HepG2 (cell line): ENCODE measurements around the gene CHL1. TPM values are rescaled to one million over a fixed set of nuclear protein-coding genes. Genes with fewer than 3 reads are reported as not detected.

Source experiments
- ATAC-seq: fragments of 200-7000 bp; cut with Tn5 transposase; 3 replicates; pipeline ENCODE4 v1.9.1; 2020; ENCODE audit warnings: mild to moderate bottlenecking, moderate library complexity
- BruUV-seq: library from RNA; stranded (reverse); fragments of 400-500 nt; replicated peaks from 2 replicates; lab custom pipeline; 2021; lab: Mats Ljungman, UMichigan
- CTCF ChIA-PET: fragments of 300-600 bp; formaldehyde crosslinking; extraction: SDS; loops from one replicate; lab custom pipeline; 2021; ENCODE audit warnings: low total read pairs, inconsistent platforms, low intra/inter-chr PET ratio; lab: Yijun Ruan, JAX
- POLR2A ChIA-PET: fragments of 350-600 bp; sonication (Branson Sonifier 250); formaldehyde crosslinking; loops from one replicate; lab custom pipeline; 2020; ENCODE audit warnings: antibody characterized with exemption, inconsistent platforms; lab: Yijun Ruan, JAX
- DNase-seq: peaks from one replicate; pipeline ENCODE4 v3.0.0-alpha.2; 2015; ENCODE audit warnings: low spot score
- FAIRE-seq: peaks from 3 replicates; lab custom pipeline; 2011; peaks lifted over from hg19 to GRCh38; lab: Jason Lieb, UNC
- H2AFZ ChIP-seq: one replicate; pipeline ENCODE4 v1.6.1; 2011; ENCODE audit warnings: low read length, inconsistent platforms
- H3K27ac ChIP-seq: fragments of 300-600 bp; 3 replicates; pipeline ENCODE4 v1.8.0; 2011; ENCODE audit warnings: mixed run types, mild to moderate bottlenecking, mixed read lengths, low read length, inconsistent platforms; ENCODE audit not compliant: insufficient read depth; ENCODE audit errors: extremely low read length
- H3K27me3 ChIP-seq, 2 experiments: fragments of 200-600 bp in 1 of 2; 2 replicates in 1 of 2; 3 replicates in 1 of 2; pipeline versions ENCODE4 v1.6.0 to v1.8.0; 2011; ENCODE audit warnings: low read length in 2 of 2, mild to moderate bottlenecking in 2 of 2, moderate library complexity in 2 of 2, inconsistent platforms in 1 of 2; ENCODE audit not compliant: insufficient read depth in 2 of 2, control insufficient read depth in 1 of 2
- H3K36me3 ChIP-seq, 2 experiments: fragments of 200-600 bp in 1 of 2; replicated peaks in 1 of 2; 2 replicates in 1 of 2; 3 replicates in 1 of 2; pipeline versions ENCODE4 v1.5.1 to v1.8.0; 2011; ENCODE audit warnings: low read length in 2 of 2, inconsistent platforms in 1 of 2; ENCODE audit not compliant: insufficient read depth in 2 of 2, control insufficient read depth in 1 of 2
- H3K4me1 ChIP-seq: 2 replicates; pipeline ENCODE4 v1.5.1; 2012; ENCODE audit warnings: low read length, inconsistent platforms; ENCODE audit not compliant: insufficient read depth
- H3K4me2 ChIP-seq: 2 replicates; pipeline ENCODE4 v1.6.0; 2011; ENCODE audit warnings: low read depth, low read length, inconsistent platforms
- H3K4me3 ChIP-seq, 3 experiments: fragments of 200-600 bp in 1 of 3; sonication (generic), shearing (Covaris generic) in 1 of 3; replicated peaks in 1 of 3; 2 replicates each; pipeline ENCODE4 v1.5.1; 2011 to 2016; ENCODE audit warnings: low read length in 3 of 3, inconsistent platforms in 2 of 3, low read depth in 2 of 3, mild to moderate bottlenecking in 2 of 3, control low read depth in 1 of 3, mixed read lengths in 1 of 3; ENCODE audit not compliant: insufficient read depth in 1 of 3
- H3K79me2 ChIP-seq: one replicate; pipeline ENCODE4 v1.6.1; 2011; ENCODE audit warnings: low read length, inconsistent platforms; ENCODE audit not compliant: insufficient read depth
- H3K9ac ChIP-seq: 2 replicates; pipeline ENCODE4 v1.6.0; 2011; ENCODE audit warnings: mild to moderate bottlenecking, low read depth, low read length, inconsistent platforms; ENCODE audit not compliant: insufficient read depth
- H3K9me3 ChIP-seq: 2 replicates; pipeline ENCODE4 v1.5.1; 2012; ENCODE audit warnings: mild to moderate bottlenecking, low read length
- H4K20me1 ChIP-seq: 2 replicates; pipeline ENCODE4 v1.6.0; 2011; ENCODE audit warnings: inconsistent platforms, mild to moderate bottlenecking, low read length, moderate library complexity; ENCODE audit not compliant: insufficient read depth
- BCL3 ChIP-seq: sonication (generic); formaldehyde crosslinking; IDR thresholded peaks from 2 replicates; pipeline ENCODE4 v1.5.1; 2020; ENCODE audit warnings: mild to moderate bottlenecking, missing genetic modification reagents, moderate library complexity
- FOXM1 ChIP-seq: sonication (generic); formaldehyde crosslinking; IDR thresholded peaks from 2 replicates; pipeline ENCODE4 v1.5.0; 2020; ENCODE audit warnings: missing genetic modification reagents
- KDM2A ChIP-seq: sonication (generic); formaldehyde crosslinking; IDR thresholded peaks from 2 replicates; pipeline ENCODE4 v1.4.0; 2020; ENCODE audit warnings: low read depth, missing genetic modification reagents, borderline replicate concordance
- NONO ChIP-seq, 2 experiments: fragments of 450-650 bp in 1 of 2; sonication (generic) in 1 of 2; formaldehyde crosslinking in 1 of 2; IDR thresholded peaks in 1 of 2; conservative IDR thresholded peaks in 1 of 2; 2 replicates each; pipeline versions ENCODE4 v1.6.1 to v1.8.0; 2017 to 2022; ENCODE audit warnings: mild to moderate bottlenecking in 1 of 2, missing genetic modification reagents in 1 of 2, moderate library complexity in 1 of 2
- NRL ChIP-seq: sonication (generic); formaldehyde crosslinking; IDR thresholded peaks from 2 replicates; pipeline ENCODE4 v1.5.0; 2020; ENCODE audit warnings: missing genetic modification reagents, mild to moderate bottlenecking, moderate library complexity, borderline replicate concordance
- PRDM15 ChIP-seq: sonication (generic); formaldehyde crosslinking; IDR thresholded peaks from 2 replicates; pipeline ENCODE4 v1.4.0; 2020; ENCODE audit warnings: missing genetic modification reagents
- REPIN1 ChIP-seq: sonication (generic); formaldehyde crosslinking; IDR thresholded peaks from 2 replicates; pipeline ENCODE4 v1.8.0; 2022; ENCODE audit warnings: missing genetic modification reagents, low read depth, mild to moderate bottlenecking, borderline replicate concordance
- ZNF331 ChIP-seq: sonication (generic); formaldehyde crosslinking; IDR thresholded peaks from 2 replicates; pipeline ENCODE4 v1.4.0; 2020; ENCODE audit warnings: missing genetic modification reagents
- ZNF543 ChIP-seq: sonication (generic); formaldehyde crosslinking; IDR thresholded peaks from 2 replicates; pipeline ENCODE4 v1.4.0; 2020; ENCODE audit warnings: mild to moderate bottlenecking, missing genetic modification reagents
- ZNF740 ChIP-seq: sonication (generic); formaldehyde crosslinking; IDR thresholded peaks from 2 replicates; pipeline ENCODE4 v1.4.0; 2020; ENCODE audit warnings: missing genetic modification reagents
- ZNF773 ChIP-seq: sonication (generic); formaldehyde crosslinking; IDR thresholded peaks from 2 replicates; pipeline ENCODE4 v1.4.0; 2020; ENCODE audit warnings: missing genetic modification reagents, borderline replicate concordance
- ZNF776 ChIP-seq: sonication (generic); formaldehyde crosslinking; IDR thresholded peaks from 2 replicates; pipeline ENCODE4 v1.4.0; 2020; ENCODE audit warnings: mild to moderate bottlenecking, missing genetic modification reagents
- ZSCAN22 ChIP-seq: sonication (generic); formaldehyde crosslinking; IDR thresholded peaks from 2 replicates; pipeline ENCODE4 v1.4.0; 2020; ENCODE audit warnings: mild to moderate bottlenecking, missing genetic modification reagents
- WGBS: methylation state at CpG from one replicate; pipeline ENCODE4 v1.1.6; 2017; ENCODE audit warnings: low lambda C conversion rate; 5-methylcytosine and 5-hydroxymethylcytosine counted together
- in situ Hi-C: cut with HindIII; loops from 2 replicates; pipeline ENCODE4 v1.10.0; 2017; ENCODE audit warnings: low pct_unique_long_range_greater_than_20kb; ENCODE audit not compliant: extremely low pct_ligation_motif_present
- intact Hi-C: fragments of 100-400 bp; cut with micrococcal nuclease; formaldehyde crosslinking; loops from one replicate; pipeline ENCODE4 v1.10.0; 2022; ENCODE audit not compliant: unreplicated experiment
- polyA plus RNA-seq, 8 experiments: library from polyadenylated mRNA; depleted of rRNA in 3 of 8; stranded (reverse) in 7 of 8; unstranded in 1 of 8; fragments of >200 nt; fragmentation: Illumina TruSeq in 4 of 8; extraction: Trizol in 4 of 8; gene quantifications; 2 replicates each; pipeline versions ENCODE4 v1.2.1 to v1.2.3, GENCODE V29; 2011 to 2016; ENCODE audit warnings: low read depth in 4 of 8, missing spikeins in 1 of 8, mixed read lengths in 1 of 8; ENCODE audit not compliant: insufficient read depth in 1 of 8
- total RNA-seq, 5 experiments: library from RNA; depleted of rRNA; stranded (reverse); fragments of >200 nt; fragmentation: Illumina TruSeq; extraction: Trizol; gene quantifications; 2 replicates each; pipeline ENCODE4 v1.2.3, GENCODE V29; 2016; ENCODE audit warnings: low read depth in 1 of 5

The CHL1 gene
- total and polyA plus RNA-seq, 2 of the 13 experiments (the other 11 are each of a cell fraction or from before 2014, with no cell fraction given), result not detected

- H2AFZ ChIP-seq, result no peak overlapping the region
- ATAC-seq (no peak), DNase-seq (no peak), FAIRE-seq (no peak)
- intact Hi-C loops (no loop called here), in situ Hi-C loops (no loop called here)
- no peak overlapping the region for H3K9ac ChIP-seq
- no peaks in the 10 kb centered on the region for H3K79me2 ChIP-seq
- BruUV-seq, result no TSS peak
- H3K36me3 ChIP-seq, result no peaks in the 10 kb centered on the region
- ChIA-PET POLR2A (no interaction called here), CTCF (no interaction called here)
- TF ChIP-seq BCL3 (CRISPR knock-in tag) (no peak), PRDM15 (CRISPR knock-in tag) (no peak), ZNF543 (no peak), ZSCAN22 (CRISPR knock-in tag) (no peak), FOXM1 (no peak), ZNF776 (CRISPR knock-in tag) (no peak), REPIN1 (CRISPR knock-in tag) (no peak), KDM2A (CRISPR knock-in tag) (no peak), NRL (CRISPR knock-in tag) (no peak), ZNF740 (no peak), ZNF331 (CRISPR knock-in tag) (no peak), ZNF773 (no peak), NONO (IDR thresholded peaks at IDR 0.05) (no peak), NONO (CRISPR knock-in tag; conservative IDR thresholded peaks at IDR 0.05) (no peak)
- H3K4me2 ChIP-seq, result no peak overlapping the region
- H4K20me1 ChIP-seq, result no peaks in the 10 kb centered on the region
- WGBS, result 10% methylated on average over 2 of the region's 2 CpGs
- H3K9me3 ChIP-seq, result peaks cover 74% of the 10 kb centered on the region
- no peaks in the 10 kb centered on the region for H3K27me3 ChIP-seq
- H3K27ac ChIP-seq, result no peak overlapping the region
- H3K4me1 ChIP-seq, result no peaks in the 10 kb centered on the region
- H3K4me3 ChIP-seq, result no peak overlapping the region
These were observed 255.7 kb downstream of the CHL1 start for GRCh38 chr3:452221-452620.
